Regular cardiac myocyte (primary cell): ENCODE results near the gene SYCE3. TPM values are rescaled to one million over a fixed set of nuclear protein-coding genes. Genes with fewer than 3 reads are reported as not detected.

Source experiments
- total RNA-seq: library from RNA; depleted of rRNA; stranded (reverse); fragments of >200 nt; gene quantifications from 2 replicates; pipeline ENCODE4 v1.2.3, GENCODE V29; 2014

SYCE3 gene, protein sequence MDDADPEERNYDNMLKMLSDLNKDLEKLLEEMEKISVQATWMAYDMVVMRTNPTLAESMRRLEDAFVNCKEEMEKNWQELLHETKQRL
- total RNA-seq = not detected in 2 replicates

DNA sequence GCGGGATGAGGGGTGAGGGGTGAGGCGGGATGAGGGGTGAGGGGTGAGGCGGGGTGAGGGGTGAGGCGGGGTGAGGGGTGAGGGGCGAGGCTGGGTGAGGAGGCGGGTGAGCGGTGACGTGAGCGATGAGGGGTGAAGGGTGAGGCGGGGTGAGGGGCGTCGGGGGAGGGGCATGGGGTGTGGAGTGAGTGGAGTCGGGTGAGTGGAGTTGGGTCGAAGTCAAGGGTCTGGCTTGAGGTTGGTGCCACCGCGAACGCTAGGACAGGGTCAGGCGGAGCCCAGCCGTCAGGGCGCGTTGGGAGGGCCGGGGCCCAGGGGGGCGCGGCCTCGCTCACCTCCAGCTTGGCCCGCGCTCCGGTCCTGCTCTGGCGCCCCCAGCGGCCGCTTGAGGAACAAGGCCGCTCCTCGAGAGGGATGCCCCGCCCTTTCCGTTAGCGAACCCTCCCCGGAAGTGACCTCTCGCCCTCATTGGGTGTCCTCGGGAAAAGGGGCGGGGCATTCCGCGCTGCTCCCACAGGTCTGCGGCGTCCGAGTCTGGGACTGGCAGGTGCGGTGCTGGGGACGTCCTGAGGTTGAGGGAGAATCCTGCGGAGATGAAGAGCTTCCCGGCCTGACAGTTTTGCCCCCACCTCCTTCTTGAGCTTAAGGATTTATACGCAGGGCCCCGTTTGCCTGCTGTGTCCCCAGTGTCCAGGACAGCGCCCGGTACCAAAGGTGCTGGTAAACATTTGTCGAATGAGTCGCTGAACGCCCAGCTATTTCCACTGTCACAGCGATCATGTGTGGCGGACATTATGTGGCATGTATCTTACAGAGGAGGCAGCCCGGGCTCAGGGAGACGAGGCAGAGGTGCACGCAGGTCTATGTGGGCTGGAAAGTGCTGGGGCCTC lies at the start of gene SYCE3:
Gene SYCE3 (minus strand): TSS at position 397 of the 890 bp plus-strand sequence. CDS start 6,514 bp downstream, outside the sequence.

DNA sequence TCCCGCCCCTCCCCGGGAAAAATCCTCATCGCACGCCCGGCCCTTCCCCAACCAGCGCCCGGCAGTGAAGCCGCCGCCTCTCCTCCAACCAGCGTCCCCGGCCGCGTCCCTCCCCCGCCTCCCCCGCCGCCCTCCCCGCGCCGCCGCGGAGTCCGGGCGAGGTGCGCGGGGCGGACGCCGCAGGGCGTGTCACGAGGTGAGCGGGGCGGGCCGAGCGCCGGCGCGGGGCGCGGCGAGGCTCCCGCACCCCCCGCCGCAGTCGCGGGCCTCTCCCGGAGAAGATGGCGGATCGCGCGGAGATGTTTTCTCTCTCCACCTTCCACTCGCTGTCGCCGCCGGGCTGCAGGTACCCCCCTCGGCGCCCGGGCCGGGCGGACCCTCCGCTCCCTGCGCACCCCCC lies 37.8 kb upstream of the SYCE3 start, which contains the start of gene MAPK8IP2:
Gene MAPK8IP2 (plus strand): TSS at position 256 of the 400 bp plus-strand sequence. CDS start 26 bp downstream, at position 282.

DNA sequence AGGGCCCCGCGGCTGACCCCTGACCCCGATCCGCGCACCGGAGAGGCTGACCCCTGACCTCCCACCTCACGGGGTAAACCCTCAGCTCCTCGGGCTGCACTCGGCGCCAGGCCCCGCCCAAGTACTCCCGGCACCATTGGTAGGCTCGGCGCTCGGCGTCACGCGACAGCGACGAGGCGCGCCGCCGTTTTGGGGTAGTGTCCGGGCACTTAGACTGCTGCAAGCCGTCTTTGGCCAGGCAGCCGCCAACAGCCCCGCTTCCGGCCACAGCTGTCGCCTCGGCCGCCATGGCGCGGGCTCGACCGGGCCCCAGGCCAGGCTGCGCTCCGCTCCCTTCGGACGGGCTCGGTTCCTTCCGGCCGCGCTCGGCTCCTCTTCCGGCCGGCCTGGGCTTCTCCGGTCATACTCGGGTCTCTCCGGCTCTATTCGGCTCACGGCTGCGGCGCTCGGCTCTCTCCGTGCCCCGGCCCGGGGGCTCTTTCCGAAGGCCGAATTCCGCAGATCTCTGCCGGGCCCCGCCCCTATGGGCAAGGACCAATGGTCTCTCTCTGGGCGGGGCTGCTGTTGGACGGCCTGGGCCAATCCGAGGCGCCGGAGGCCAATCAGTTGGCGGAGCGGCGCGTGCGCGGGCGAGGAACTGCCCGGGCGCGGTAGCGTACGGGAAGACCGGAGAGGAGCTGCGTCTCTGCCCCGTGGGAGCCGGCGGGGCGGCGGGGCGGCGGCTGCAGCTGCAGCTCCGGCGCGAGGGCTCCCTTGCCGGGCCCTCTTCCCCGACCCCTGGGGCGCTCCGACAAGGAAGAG lies 20.0 kb upstream of the SYCE3 start, which contains the start of gene CHKB:
Gene CHKB (minus strand): TSS at position 357 of the 801 bp plus-strand sequence. CDS start 68 bp downstream, at position 289.

DNA sequence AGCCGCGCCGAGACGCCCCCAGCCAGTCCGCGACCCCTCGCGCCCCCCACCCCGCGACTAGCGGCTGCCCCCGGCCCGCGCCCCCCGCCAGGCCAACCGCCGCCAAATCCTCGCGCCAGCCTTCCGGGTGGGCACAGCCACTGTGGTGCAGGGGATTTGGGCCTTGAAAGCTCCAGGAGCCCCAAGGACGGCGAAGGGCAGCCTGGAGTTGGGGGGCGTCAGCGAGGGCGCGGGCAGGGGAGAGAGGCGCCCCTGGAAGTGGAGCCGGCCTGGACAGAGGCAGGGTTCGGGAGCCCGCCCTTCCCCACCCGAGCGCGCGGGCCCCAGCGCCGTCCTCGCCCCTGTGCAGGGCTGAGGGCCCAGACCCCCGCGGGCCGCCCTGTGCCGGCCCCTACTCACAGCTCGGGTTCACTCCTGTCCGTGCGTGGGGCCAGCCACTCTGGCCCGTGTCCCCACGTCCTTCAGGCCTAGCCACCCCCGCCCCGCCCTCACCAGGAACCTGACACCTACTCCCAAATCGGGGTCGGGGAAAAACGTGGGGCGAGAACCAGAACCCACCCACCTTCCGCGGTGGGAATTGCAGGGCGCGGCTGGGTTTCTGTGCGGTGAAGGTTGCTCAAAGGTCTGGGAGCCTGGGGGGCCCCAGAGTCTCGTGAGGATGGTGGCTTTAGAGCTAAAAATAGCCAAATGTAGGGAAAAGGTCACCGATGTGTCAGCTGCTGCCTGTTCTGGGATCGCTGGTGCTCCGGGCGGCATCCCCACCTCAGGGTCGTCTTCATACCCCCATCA lies 15.5 kb upstream of the SYCE3 start, which contains the start of gene CPT1B:
Gene CPT1B (minus strand): TSS at position 441 of the 789 bp plus-strand sequence. CDS start 512 bp downstream, outside the sequence.

DNA sequence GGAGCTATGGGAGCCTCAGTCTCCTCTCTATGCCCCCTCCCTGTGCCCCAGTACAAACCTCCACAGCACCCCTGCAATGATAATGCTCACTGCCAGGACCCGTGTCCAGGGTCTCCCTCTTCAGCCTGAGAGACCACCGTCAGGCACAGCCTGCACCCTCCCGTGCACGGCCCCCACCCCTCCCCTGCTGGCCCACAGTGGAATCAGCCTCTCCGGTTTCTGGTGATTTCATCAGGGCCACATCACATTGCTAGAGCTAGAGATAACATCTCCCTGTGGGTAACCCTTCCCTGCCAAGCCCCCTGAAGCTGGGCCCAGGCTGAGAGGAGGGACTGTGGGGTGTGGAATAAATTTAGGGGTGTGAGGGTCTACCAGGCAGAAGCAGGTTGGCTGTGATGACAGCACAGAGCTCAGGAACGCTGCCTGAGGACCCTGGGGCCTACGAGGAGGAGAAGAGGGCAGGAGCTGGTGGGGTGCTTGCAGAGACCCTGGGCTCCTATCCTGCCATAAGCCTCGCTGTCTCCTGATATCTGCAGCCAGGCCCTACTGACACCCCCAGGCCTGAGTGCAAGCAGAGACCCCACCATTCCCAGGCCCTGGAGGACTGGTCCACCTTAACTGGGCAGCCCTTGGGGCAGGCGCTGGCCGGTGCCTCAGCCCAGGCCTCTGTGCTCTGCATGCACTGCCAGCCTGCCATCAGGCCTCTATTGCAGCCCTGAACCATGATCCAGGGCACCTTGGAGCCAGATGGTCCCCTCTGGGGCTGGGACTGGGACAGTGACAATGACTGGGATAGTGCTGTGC lies 17.0 kb downstream of the SYCE3 start, which contains the start of gene KLHDC7B:
Gene KLHDC7B (plus strand): TSS at position 378 of the 804 bp plus-strand sequence. CDS start 345 bp downstream, at position 723.

DNA sequence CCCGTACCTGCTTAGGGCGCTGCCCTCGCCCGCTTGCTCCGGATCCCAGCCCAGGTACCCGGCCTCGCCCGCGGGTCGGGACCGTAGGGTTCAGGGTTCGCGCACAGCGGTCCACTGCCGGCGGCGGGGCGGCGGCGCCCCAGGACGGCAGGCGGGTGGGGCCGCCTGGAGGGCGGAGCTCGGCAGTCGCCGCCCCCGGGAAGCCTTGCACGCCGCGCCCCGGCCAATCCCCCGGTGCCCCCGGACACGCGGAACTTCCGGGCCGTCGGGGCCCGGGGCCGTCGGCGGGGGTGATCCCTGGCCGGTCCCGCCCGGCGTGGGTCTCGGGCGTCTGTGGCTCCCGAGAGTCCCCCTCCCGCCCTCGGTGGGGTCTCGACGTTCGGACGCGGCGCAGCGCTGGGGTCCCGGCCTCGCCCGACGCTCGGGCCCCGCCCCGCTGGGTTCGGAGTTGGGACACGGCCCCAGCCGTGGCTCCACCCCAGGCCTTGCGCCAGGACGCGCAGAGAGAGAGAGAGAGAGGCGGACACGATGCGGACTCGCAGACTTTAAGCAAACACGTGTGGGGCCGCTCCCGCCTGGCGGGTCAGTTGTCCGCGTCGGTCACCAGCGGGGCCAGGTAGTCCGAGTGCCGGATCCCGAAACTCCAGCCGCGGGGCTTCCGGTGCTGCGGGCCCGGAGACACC lies 32.7 kb downstream of the SYCE3 start, which contains the start of gene TYMP:
Gene TYMP (minus strand): TSS at position 116 of the 683 bp plus-strand sequence. CDS start 303 bp downstream, outside the sequence.

DNA sequence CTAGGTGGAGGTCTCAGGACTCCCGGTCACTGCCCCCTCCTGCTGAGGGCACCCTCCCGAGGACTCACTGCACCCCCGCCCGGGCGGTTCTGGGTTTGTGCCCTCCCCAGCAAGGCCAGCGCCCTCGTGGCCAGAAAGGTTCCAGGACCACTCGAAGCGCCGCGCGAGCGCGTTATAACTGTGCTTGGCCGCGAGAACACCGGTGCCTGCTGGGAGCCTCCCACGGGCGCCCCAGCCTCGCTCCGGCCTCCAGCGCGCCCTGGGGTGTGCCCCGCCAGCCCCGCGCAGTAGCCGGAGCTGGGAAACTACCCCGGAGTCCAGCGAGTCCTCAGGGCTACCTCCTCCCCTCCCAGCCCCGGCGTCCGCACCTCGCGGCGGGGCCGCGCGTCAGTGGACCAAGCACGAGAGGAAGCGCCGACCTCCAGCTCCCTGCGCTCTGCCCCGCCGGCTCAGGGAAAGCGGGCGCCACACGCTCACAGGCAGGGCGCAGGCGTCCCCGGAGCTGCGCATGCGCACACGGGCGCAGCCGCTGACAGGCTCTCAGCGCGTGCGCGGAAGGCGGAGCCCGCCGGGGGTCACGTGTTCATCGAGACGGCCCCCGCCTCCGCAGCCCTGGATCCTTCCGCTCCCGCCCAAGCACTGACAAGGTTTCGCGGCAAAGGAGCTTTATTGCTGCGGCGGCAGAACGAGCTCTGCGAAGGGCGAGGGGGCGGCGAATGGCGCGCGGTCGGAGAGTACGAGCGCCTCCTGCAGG lies 37.4 kb downstream of the SYCE3 start, which contains the start of gene SCO2:
Gene SCO2 (minus strand): TSS at position 495 of the 754 bp plus-strand sequence. CDS start 1,187 bp downstream, outside the sequence.

DNA sequence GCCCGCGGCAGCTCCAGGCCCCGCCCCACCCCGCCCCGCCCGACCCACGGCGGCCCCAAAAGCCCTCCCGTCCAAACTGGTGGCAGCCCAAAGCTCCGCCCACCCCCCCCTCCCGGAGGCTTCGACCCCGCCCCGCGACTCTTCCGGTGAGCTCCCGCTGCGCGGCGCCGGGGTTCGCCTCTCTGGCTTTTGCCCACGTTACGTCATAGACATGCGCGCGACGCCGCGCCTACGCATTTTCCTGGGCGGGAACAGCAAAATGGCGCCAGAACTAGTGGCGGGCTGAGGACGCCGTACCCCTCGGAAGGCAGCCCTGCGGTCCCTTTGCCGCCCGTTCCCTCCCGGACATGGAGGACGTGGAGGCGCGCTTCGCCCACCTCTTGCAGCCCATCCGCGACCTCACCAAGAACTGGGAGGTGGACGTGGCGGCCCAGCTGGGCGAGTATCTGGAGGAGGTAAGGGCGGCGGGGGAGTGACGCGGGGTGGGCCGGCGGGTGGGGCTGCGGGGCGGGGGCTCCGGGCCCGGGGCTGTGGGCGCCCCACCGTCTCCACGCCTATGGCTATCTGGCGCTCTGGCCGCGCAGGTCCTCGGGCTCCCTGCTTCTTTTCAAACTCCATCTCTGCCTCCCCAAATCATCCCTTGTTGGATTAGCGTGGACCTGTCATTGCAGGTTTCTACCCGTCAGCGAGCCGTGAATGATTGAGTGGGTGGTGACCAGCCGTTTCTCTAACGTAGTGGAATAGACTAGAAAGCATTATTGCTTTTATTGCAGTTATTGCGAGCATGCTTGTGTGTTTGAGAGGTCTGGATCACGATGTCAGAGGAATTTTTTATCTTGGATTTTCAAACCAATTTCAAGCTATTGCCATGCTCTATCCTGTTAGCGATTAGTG lies 54.5 kb downstream of the SYCE3 start, which contains the start of gene NCAPH2:
Gene NCAPH2 (plus strand): TSS at position 234 of the 894 bp plus-strand sequence. CDS start 114 bp downstream, at position 348.

DNA sequence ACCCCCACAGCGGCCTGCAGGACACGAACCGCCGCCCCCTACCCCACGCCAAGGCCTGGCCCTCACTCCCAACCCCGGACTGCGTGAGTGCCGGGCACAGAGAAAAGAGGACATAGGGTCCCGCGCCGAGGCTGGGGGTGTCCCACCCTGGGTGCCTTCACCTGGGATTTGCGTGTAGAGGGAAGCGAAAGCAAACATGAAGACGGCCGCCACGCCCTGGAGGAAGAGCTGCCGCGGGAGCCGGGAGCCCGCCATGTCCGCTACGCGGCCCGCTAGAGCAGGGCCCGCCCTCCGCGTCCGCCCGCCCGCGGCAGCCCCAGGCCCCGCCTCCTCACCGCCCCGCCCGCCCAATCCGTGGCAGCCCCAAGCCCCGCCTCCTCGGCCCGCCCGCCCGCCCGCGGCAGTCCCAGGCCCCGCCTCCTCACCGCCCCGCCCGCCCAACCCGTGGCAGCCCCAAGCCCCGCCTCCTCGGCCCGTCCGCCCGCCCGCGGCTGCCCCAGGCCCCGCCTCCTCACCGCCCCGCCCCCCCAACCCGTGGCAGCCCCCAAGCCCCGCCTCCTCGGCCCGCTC lies 55.2 kb downstream of the SYCE3 start, which contains the start of gene LMF2:
Gene LMF2 (minus strand): TSS at position 282 of the 570 bp plus-strand sequence. CDS start 27 bp downstream, at position 255.

Other genes with a start within 250 kb of the SYCE3 start
- gene DENND6B, start 235.9 kb downstream of the SYCE3 start, total RNA-seq = 1.3 and 2.0 TPM in 2 replicates
- 45.9 and 57.1 TPM in 2 replicates for gene PPP6R2, start 219.6 kb downstream of the SYCE3 start, total RNA-seq
- gene SBF1, start 87.9 kb downstream of the SYCE3 start, total RNA-seq = 60.0 and 64.2 TPM in 2 replicates
- gene ADM2, start 81.4 kb downstream of the SYCE3 start, total RNA-seq = 0.58 and 1.1 TPM in 2 replicates
- under 0.01 TPM in 1 of 2 replicates, not detected in the other for gene MIOX, start 76.1 kb downstream of the SYCE3 start, total RNA-seq
- gene LMF2, start 55.2 kb downstream of the SYCE3 start, total RNA-seq = 30.7 and 54.3 TPM in 2 replicates
- 18.3 and 55.2 TPM in 2 replicates for gene NCAPH2, start 54.7 kb downstream of the SYCE3 start, total RNA-seq
- gene SCO2, start 37.3 kb downstream of the SYCE3 start, total RNA-seq = 0.56 and 5.4 TPM in 2 replicates
- gene TYMP, start 32.9 kb downstream of the SYCE3 start, total RNA-seq = 7.1 and 13.5 TPM in 2 replicates
- gene KLHDC7B, start 17.0 kb downstream of the SYCE3 start, total RNA-seq = under 0.01 TPM in 2 replicates
- gene CPT1B, start 15.5 kb upstream of the SYCE3 start, total RNA-seq = 0.96 and 3.9 TPM in 2 replicates
- 14.0 and 24.5 TPM in 2 replicates for gene CHKB, start 19.9 kb upstream of the SYCE3 start, total RNA-seq
- gene MAPK8IP2, start 37.9 kb upstream of the SYCE3 start, total RNA-seq = under 0.01 TPM in 2 replicates
- 6.9 and 19.4 TPM in 2 replicates for gene ARSA, start 65.2 kb upstream of the SYCE3 start, total RNA-seq
- 0.19 and 0.28 TPM in 2 replicates for gene SHANK3, start 109.9 kb upstream of the SYCE3 start, total RNA-seq
- not detected in 2 replicates for gene ACR, start 175.3 kb upstream of the SYCE3 start, total RNA-seq
- gene RABL2B, start 220.7 kb upstream of the SYCE3 start, total RNA-seq = 5.4 and 6.7 TPM in 2 replicates